HG03108 (cell line): ENCODE data around the gene C3orf52.

Experiments
- ATAC-seq: cut with Tn5 transposase; IDR thresholded peaks from one replicate; pipeline ENCODE4 v1.9.1; 2021; ENCODE audit warnings: moderate library complexity; ENCODE audit not compliant: unreplicated experiment

The C3orf52 gene

GRCh38 chr3:112134335-112135124 lies 48.3 kb downstream of the C3orf52 start:
- ATAC-seq, result no peak

GRCh38 chr3:112136046-112136445 lies 49.9 kb downstream of the C3orf52 start:
- ATAC-seq, result no peak

GRCh38 chr3:112136959-112137693 lies 50.9 kb downstream of the C3orf52 start:
- ATAC-seq, result no peak

GRCh38 chr3:112137781-112138180 lies 51.6 kb downstream of the C3orf52 start:
- ATAC-seq, result no peak

- no peak for ATAC-seq
Observed at GRCh38 chr3:112138219-112138969, 52.2 kb downstream of the C3orf52 start.

- no peak for ATAC-seq
Observed at GRCh38 chr3:112140584-112140983, 54.4 kb downstream of the C3orf52 start.

- no peak for ATAC-seq
Observed at GRCh38 chr3:112141293-112141692, 55.1 kb downstream of the C3orf52 start.

- ATAC-seq, result no peak
Observed at GRCh38 chr3:112143251-112143650, 57.1 kb downstream of the C3orf52 start.

- ATAC-seq, result no peak
Observed at GRCh38 chr3:112143689-112144088, 57.5 kb downstream of the C3orf52 start.

GRCh38 chr3:112149136-112149535 lies 62.9 kb downstream of the C3orf52 start:
- ATAC-seq, result no peak

GRCh38 chr3:112167758-112168157 lies 81.6 kb downstream of the C3orf52 start:
- ATAC-seq, result peak; percentile 64
